Endothelial cell of umbilical vein (primary cell): ENCODE results near the gene FGFR1OP2. TPM values are rescaled to one million over a fixed set of nuclear protein-coding genes. Genes with fewer than 3 reads are reported as not detected.
A peak's percentile ranks its signal among the peaks of the same experiment; 100 is the strongest.

ENCODE experiments used
- BruUV-seq: library from RNA; stranded (reverse); fragments of 400-500 nt; replicated peaks from 2 replicates; lab custom pipeline; 2021; lab: Mats Ljungman, UMichigan
- CTCF ChIA-PET: fragments of 300-600, 350-600 bp; sonication (Branson Sonifier 250); formaldehyde crosslinking; loops from one replicate; lab custom pipeline; 2021; ENCODE audit warnings: antibody characterized with exemption, inconsistent platforms; lab: Charles Lee
- POLR2A ChIA-PET: fragments of 300-600, 350-600 bp; sonication (Branson Sonifier 250); formaldehyde crosslinking; loops from one replicate; lab custom pipeline; 2021; ENCODE audit warnings: antibody characterized with exemption, inconsistent platforms; lab: Charles Lee
- DNase-seq: peaks from one replicate; pipeline ENCODE4 v3.0.0-alpha.2; 2011; ENCODE audit warnings: low read depth, low spot score
- FAIRE-seq: peaks from 2 replicates; lab custom pipeline; 2011; peaks lifted over from hg19 to GRCh38; lab: Jason Lieb, UNC
- H2AFZ ChIP-seq: 2 replicates; pipeline ENCODE4 v1.6.0; 2012; ENCODE audit warnings: low read depth, low read length, control low read depth, inconsistent platforms
- H3K27ac ChIP-seq: 2 replicates; pipeline ENCODE4 v1.5.1; 2011; ENCODE audit warnings: low read depth, mild to moderate bottlenecking, control low read depth, low read length, moderate library complexity; ENCODE audit not compliant: insufficient read depth
- H3K27me3 ChIP-seq, 2 experiments: 2 replicates each; pipeline versions ENCODE4 v1.6.0 to v1.6.1; 2011; ENCODE audit warnings: low read length in 2 of 2, mixed read lengths in 1 of 2; ENCODE audit not compliant: control insufficient read depth in 2 of 2, insufficient read depth in 2 of 2
- H3K36me3 ChIP-seq, 2 experiments: 2 replicates in 1 of 2; 3 replicates in 1 of 2; pipeline ENCODE4 v1.5.1; 2011; ENCODE audit warnings: low read length in 2 of 2, mild to moderate bottlenecking in 1 of 2, moderate library complexity in 1 of 2; ENCODE audit not compliant: control insufficient read depth in 2 of 2, insufficient read depth in 2 of 2; ENCODE audit errors: extremely low read depth in 1 of 2
- H3K4me1 ChIP-seq: 3 replicates; pipeline ENCODE4 v1.5.1; 2011; ENCODE audit warnings: mild to moderate bottlenecking, low read length; ENCODE audit not compliant: control insufficient read depth, insufficient read depth; ENCODE audit errors: extremely low read depth
- H3K4me2 ChIP-seq: 2 replicates; pipeline ENCODE4 v1.6.1; 2011; ENCODE audit warnings: low read length, control low read depth, mixed read lengths; ENCODE audit not compliant: insufficient read depth
- H3K4me3 ChIP-seq, 3 experiments: fragments of 200-600 bp in 1 of 3; sonication (generic), shearing (Covaris generic) in 1 of 3; replicated peaks in 1 of 3; 2 replicates each; pipeline ENCODE4 v1.5.1; 2011 to 2016; ENCODE audit warnings: control low read depth in 3 of 3, low read length in 3 of 3, mild to moderate bottlenecking in 2 of 3, inconsistent platforms in 1 of 3, low read depth in 1 of 3, moderate library complexity in 1 of 3; ENCODE audit not compliant: insufficient read depth in 1 of 3
- H3K79me2 ChIP-seq: 2 replicates; pipeline ENCODE4 v1.6.0; 2012; ENCODE audit warnings: low read length, inconsistent platforms; ENCODE audit not compliant: control insufficient read depth, insufficient read depth
- H3K9ac ChIP-seq: replicated peaks from 2 replicates; pipeline ENCODE3; 2011; ENCODE audit warnings: low read length, control low read depth; ENCODE audit not compliant: insufficient read depth; ENCODE audit errors: extremely low read depth
- H3K9me1 ChIP-seq: replicated peaks from 3 replicates; pipeline ENCODE4 v1.6.0; 2011; ENCODE audit warnings: mild to moderate bottlenecking, low read length; ENCODE audit not compliant: control insufficient read depth, insufficient read depth; ENCODE audit errors: extremely low read depth
- H3K9me3 ChIP-seq: replicated peaks from 2 replicates; pipeline ENCODE4 v1.5.1; 2012; ENCODE audit warnings: low read length, inconsistent platforms; ENCODE audit not compliant: control insufficient read depth, insufficient read depth
- H4K20me1 ChIP-seq: replicated peaks from 2 replicates; pipeline ENCODE3; 2011; ENCODE audit warnings: mild to moderate bottlenecking, low read length; ENCODE audit not compliant: control insufficient read depth, insufficient read depth; ENCODE audit errors: extremely low read depth
- EZH2 ChIP-seq: IDR thresholded peaks from 2 replicates; pipeline ENCODE4 v1.6.1; 2012; ENCODE audit warnings: borderline replicate concordance, low read depth, mild to moderate bottlenecking, moderate library complexity, low read length, inconsistent platforms; ENCODE audit not compliant: severe bottlenecking
- FOS ChIP-seq: IDR thresholded peaks from 2 replicates; pipeline ENCODE4 v1.6.1; 2011; ENCODE audit warnings: mild to moderate bottlenecking, low read length, moderate library complexity, borderline replicate concordance; ENCODE audit not compliant: insufficient read depth
- GATA2 ChIP-seq: IDR thresholded peaks from 2 replicates; pipeline ENCODE4 v1.7.0; 2011; ENCODE audit warnings: low read depth, mild to moderate bottlenecking, moderate library complexity, mixed read lengths, low read length; ENCODE audit not compliant: insufficient read length, insufficient read depth
- JUN ChIP-seq: IDR thresholded peaks from 2 replicates; pipeline ENCODE4 v1.6.1; 2011; ENCODE audit warnings: borderline replicate concordance, low read depth; ENCODE audit not compliant: insufficient read length, insufficient read depth
- MYC ChIP-seq: IDR thresholded peaks from one replicate; pipeline ENCODE4 v1.6.1; 2011; ENCODE audit warnings: mild to moderate bottlenecking, low read depth, low read length
- POLR2A ChIP-seq: IDR thresholded peaks from 2 replicates; pipeline ENCODE4 v1.6.1; 2012; ENCODE audit warnings: low read depth, mild to moderate bottlenecking, control low read depth, low read length
- POLR2AphosphoS5 ChIP-seq: IDR thresholded peaks from 2 replicates; pipeline ENCODE4 v1.6.1; 2012; ENCODE audit warnings: low read depth, mild to moderate bottlenecking, control low read depth, low read length, moderate library complexity; ENCODE audit not compliant: insufficient read depth
- dilution Hi-C: fragments of 300-500 bp; cut with MboI; formaldehyde crosslinking; loops from one replicate; pipeline ENCODE4 v1.15.0; 2019; ENCODE audit warnings: low sequenced_read_pairs; ENCODE audit not compliant: extremely low pct_ligation_motif_present
- intact Hi-C: fragments of 100-400 bp; cut with micrococcal nuclease; formaldehyde crosslinking; loops from one replicate; pipeline ENCODE4 v1.10.0; 2022
- polyA plus RNA-seq, 4 experiments: library from polyadenylated mRNA; depleted of rRNA in 3 of 4; stranded (reverse) in 3 of 4; unstranded in 1 of 4; fragments of >200 nt; gene quantifications; 2 replicates each; pipeline versions ENCODE4 v1.2.1 to v1.2.3, GENCODE V29; 2011 to 2012; ENCODE audit warnings: missing spikeins in 1 of 4
- total RNA-seq: library from RNA; stranded (reverse); gene quantifications from 2 replicates; pipeline ENCODE4 v1.2.3, GENCODE V29; 2021
- TF ChIP-seq, protein P1 (sequence below), 2 donors: IDR thresholded peaks; 1 replicate in 1 of 2; 2 replicates in 1 of 2; pipeline ENCODE4 v1.5.1; 2011; ENCODE audit warnings: low read length in 2 of 2, mild to moderate bottlenecking in 2 of 2, moderate library complexity in 2 of 2, control low read depth in 1 of 2, inconsistent platforms in 1 of 2, low read depth in 1 of 2; ENCODE audit not compliant: insufficient read depth in 1 of 2; ENCODE audit errors: extremely low read depth in 1 of 2
- TF ChIP-seq, protein P2 (sequence below): IDR thresholded peaks from 2 replicates; pipeline ENCODE4 v1.6.1; 2011; ENCODE audit not compliant: insufficient read depth, insufficient read length

Gene FGFR1OP2
- total and polyA plus RNA-seq, 2 donors (not counting 3 experiments of a cell fraction or from before 2014, with no cell fraction given) = 22.7 to 49.3 TPM

DNA sequence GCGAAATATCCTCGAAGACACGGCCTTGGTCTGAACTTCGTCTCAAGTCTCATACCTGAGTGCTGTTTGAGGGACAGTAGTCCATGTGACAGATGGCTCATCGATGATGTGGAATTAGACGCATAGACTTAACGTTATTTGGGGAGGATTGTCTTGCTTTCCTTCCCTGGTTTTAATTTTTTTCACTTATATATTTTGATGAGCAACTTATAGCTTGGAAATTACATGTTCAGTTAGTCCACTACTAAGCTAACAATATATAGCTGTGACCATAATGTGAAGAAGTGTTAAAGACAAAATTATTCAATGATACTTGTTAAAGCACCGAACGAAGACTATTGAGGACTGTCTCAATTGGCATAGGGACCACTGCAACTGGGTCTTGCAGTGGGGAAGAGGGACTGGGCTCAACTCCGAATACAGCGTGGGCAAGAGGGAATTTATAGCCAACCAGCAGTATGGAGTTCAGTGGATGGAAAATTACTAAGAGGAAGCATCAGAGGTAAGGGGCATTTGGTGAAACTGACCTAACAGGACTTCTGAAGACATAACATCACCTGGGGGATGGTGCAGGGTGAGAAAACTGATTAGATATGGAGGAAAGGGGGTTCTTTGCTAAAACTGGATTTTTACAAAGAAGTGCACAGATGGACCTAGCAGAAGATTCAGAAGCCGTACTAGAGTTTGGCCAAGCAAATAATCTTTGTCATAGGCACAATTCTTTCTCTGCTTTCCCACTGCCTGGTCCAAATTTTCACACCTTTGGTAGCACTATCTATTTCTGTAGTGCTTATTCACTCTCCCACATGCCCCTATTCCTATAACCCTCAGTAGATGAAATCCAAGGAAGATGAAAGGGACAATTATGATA lies 76.8 kb downstream of the FGFR1OP2 start:
- peak overlapping the region; percentile 96 for H3K4me2 ChIP-seq
- H2AFZ ChIP-seq = peak overlapping the region; percentile 94
- no TSS peak for BruUV-seq
- TF ChIP-seq POLR2AphosphoS5 (no peak), JUN (no peak), EZH2 (no peak), MYC (no peak), POLR2A (no peak), GATA2 (no peak), FOS (no peak)
- TF ChIP-seq, protein P1, sequence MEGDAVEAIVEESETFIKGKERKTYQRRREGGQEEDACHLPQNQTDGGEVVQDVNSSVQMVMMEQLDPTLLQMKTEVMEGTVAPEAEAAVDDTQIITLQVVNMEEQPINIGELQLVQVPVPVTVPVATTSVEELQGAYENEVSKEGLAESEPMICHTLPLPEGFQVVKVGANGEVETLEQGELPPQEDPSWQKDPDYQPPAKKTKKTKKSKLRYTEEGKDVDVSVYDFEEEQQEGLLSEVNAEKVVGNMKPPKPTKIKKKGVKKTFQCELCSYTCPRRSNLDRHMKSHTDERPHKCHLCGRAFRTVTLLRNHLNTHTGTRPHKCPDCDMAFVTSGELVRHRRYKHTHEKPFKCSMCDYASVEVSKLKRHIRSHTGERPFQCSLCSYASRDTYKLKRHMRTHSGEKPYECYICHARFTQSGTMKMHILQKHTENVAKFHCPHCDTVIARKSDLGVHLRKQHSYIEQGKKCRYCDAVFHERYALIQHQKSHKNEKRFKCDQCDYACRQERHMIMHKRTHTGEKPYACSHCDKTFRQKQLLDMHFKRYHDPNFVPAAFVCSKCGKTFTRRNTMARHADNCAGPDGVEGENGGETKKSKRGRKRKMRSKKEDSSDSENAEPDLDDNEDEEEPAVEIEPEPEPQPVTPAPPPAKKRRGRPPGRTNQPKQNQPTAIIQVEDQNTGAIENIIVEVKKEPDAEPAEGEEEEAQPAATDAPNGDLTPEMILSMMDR (IDR thresholded peaks at IDR 0.05; ENCODE audit: extremely low read depth in 1 of 2, insufficient read depth in 1 of 2, low read depth in 1 of 2, low read length in 2 of 2) = no peak
- TF ChIP-seq, protein P2, sequence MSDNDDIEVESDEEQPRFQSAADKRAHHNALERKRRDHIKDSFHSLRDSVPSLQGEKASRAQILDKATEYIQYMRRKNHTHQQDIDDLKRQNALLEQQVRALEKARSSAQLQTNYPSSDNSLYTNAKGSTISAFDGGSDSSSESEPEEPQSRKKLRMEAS = no peak
- intact Hi-C loops = loop anchor here (1.0 to 10.0 kb wide), 10 partner anchors 77 to 688 kb away; partner anchors contain the start of genes FGFR1OP2 and STK38L
- peaks cover 15% of the 10 kb centered on the region for H3K79me2 ChIP-seq
- peak overlapping the region; percentile 81 for H3K27ac ChIP-seq
- H3K4me3 ChIP-seq = peak overlapping the region in 2 of 3 experiments; percentile 23 to 89
- DNase-seq (no peak), FAIRE-seq (peak; percentile 4)
- H3K9me1 ChIP-seq = no peaks in the 10 kb centered on the region
- H3K4me1 ChIP-seq = peaks cover 11% of the 10 kb centered on the region
- ChIA-PET POLR2A (no interaction called here), CTCF (interaction anchor here (0.7 to 4.8 kb wide), 51 partner anchors 9 to 918 kb away, joined by 3 to 268 read pairs (median 4); partner anchors contain the start of genes ITPR2 and STK38L)
- dilution Hi-C loops = no loop called here
- peaks cover 0 to 3% of the 10 kb centered on the region in 2 experiments for H3K36me3 ChIP-seq
- H4K20me1 ChIP-seq = no peaks in the 10 kb centered on the region
- H3K9ac ChIP-seq = peak overlapping the region; percentile 85
- H3K27me3 ChIP-seq = no peaks in the 10 kb centered on the region
- no peaks in the 10 kb centered on the region for H3K9me3 ChIP-seq
